Osteocyte (in vitro differentiated cells): Measurements from ENCODE around the gene PLA2G5. TPM values are rescaled to one million over a fixed set of nuclear protein-coding genes. Genes with fewer than 3 reads are reported as not detected.

Source experiments
- total RNA-seq: library from RNA; stranded (reverse); gene quantifications from 2 replicates; pipeline ENCODE4 v1.2.1, GENCODE V29; 2021

The PLA2G5 gene
- total RNA-seq, 1 donor from 2014 or later, result not detected

Other genes starting within 250 kb of the PLA2G5 start
- gene OTUD3, start 187.8 kb upstream of the PLA2G5 start, total RNA-seq, result 9.4 and 11.4 TPM in 2 replicates
- gene PLA2G2E, start 146.6 kb upstream of the PLA2G5 start, total RNA-seq, result not detected in 2 replicates
- not detected in 2 replicates for gene PLA2G2A, start 90.6 kb upstream of the PLA2G5 start, total RNA-seq
- gene PLA2G2D, start 49.3 kb downstream of the PLA2G5 start, total RNA-seq, result not detected in 2 replicates
- gene PLA2G2F, start 69.1 kb downstream of the PLA2G5 start, total RNA-seq, result not detected in 2 replicates
- gene UBXN10, start 115.9 kb downstream of the PLA2G5 start, total RNA-seq, result not detected in 2 replicates
- not detected in 2 replicates for gene PLA2G2C, start 116.3 kb downstream of the PLA2G5 start, total RNA-seq
- gene VWA5B1, start 220.7 kb downstream of the PLA2G5 start, total RNA-seq, result not detected in 2 replicates